Measurements from ENCODE around the gene ZC3H7A. TPM values are rescaled to one million over a fixed set of nuclear protein-coding genes. Genes with fewer than 3 reads are reported as not detected.

ZC3H7A gene
- total and polyA plus RNA-seq, 2 of the 13 experiments (the other 11 are each of a cell fraction or from before 2014, with no cell fraction given), result 29.2 to 36.8 TPM

GRCh38 chr16:11795887-11796226 lies 1.2 kb downstream of the ZC3H7A start (continued):
- TF ChIP-seq NR2F6 (IDR thresholded peaks at IDR 0.05) (no peak), NR2F6 (CRISPR knock-in tag; IDR thresholded peaks at IDR 0.05) (no peak), ZNF564 (CRISPR knock-in tag; IDR thresholded peaks at IDR 0.05) (no peak), ZBTB44 (CRISPR knock-in tag; IDR thresholded peaks at IDR 0.05) (no peak), ARHGAP35 (CRISPR knock-in tag; IDR thresholded peaks at IDR 0.05; ENCODE audit: borderline replicate concordance) (no peak), HNF1B (CRISPR knock-in tag; IDR thresholded peaks at IDR 0.05) (no peak), WIZ (CRISPR knock-in tag; IDR thresholded peaks at IDR 0.05) (no peak), DMTF1 (CRISPR knock-in tag; IDR thresholded peaks at IDR 0.05) (no peak), TFDP1 (CRISPR knock-in tag; IDR thresholded peaks at IDR 0.05; ENCODE audit: borderline replicate concordance) (no peak), ISX (CRISPR knock-in tag; conservative IDR thresholded peaks at IDR 0.05) (no peak), NFYB (CRISPR knock-in tag; IDR thresholded peaks at IDR 0.05) (no peak), SRSF1 (optimal IDR thresholded peaks at IDR 0.05; ENCODE audit: low read depth, low read length) (peak; percentile 8), ATF2 (CRISPR knock-in tag; IDR thresholded peaks at IDR 0.05) (no peak), ZNF382 (CRISPR knock-in tag; IDR thresholded peaks at IDR 0.05; ENCODE audit: borderline replicate concordance) (no peak), MTF2 (CRISPR knock-in tag; IDR thresholded peaks at IDR 0.05; ENCODE audit: borderline replicate concordance) (no peak), GLMP (CRISPR knock-in tag; IDR thresholded peaks at IDR 0.05; ENCODE audit: borderline replicate concordance) (no peak)

All from HepG2 (cell line).